ENCODE data around the gene ZNF791.
"Not testable (repeated sequence)": the region's sequence is repeated elsewhere in the genome, so short reads cannot be mapped to it uniquely, and the experiment has no call there.

ZNF791 gene

DNA sequence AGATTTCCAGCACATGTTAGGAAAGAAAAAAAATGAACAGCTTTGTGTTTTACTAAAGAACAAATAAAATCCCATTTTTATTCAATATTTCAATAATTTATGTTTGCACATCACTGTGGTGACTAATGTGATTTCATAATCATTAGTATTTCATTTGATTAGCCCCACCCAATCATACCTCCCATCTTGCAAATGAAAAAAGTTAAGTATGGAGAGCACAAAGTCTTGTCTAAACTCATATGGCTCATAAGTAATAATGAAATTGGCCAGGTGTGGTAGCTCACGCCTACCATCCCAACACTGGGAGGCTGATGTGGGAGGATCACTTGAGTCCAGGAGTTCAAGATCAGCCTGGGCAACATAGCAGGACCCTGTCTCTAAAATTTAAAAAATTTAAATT is 3.9 kb upstream of the ZNF791 start:
- H3K27me3 ChIP-seq (replicated peaks), result no peaks in the 10 kb centered on the region
- no peak for DNase-seq
- H3K36me3 ChIP-seq (replicated peaks), result peaks cover 4% of the 10 kb centered on the region
- H3K4me3 ChIP-seq (ENCODE audit: low read depth, low read length), result no peak overlapping the region
- TF ChIP-seq, protein P1, sequence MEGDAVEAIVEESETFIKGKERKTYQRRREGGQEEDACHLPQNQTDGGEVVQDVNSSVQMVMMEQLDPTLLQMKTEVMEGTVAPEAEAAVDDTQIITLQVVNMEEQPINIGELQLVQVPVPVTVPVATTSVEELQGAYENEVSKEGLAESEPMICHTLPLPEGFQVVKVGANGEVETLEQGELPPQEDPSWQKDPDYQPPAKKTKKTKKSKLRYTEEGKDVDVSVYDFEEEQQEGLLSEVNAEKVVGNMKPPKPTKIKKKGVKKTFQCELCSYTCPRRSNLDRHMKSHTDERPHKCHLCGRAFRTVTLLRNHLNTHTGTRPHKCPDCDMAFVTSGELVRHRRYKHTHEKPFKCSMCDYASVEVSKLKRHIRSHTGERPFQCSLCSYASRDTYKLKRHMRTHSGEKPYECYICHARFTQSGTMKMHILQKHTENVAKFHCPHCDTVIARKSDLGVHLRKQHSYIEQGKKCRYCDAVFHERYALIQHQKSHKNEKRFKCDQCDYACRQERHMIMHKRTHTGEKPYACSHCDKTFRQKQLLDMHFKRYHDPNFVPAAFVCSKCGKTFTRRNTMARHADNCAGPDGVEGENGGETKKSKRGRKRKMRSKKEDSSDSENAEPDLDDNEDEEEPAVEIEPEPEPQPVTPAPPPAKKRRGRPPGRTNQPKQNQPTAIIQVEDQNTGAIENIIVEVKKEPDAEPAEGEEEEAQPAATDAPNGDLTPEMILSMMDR (IDR thresholded peaks at IDR 0.05; ENCODE audit: low read depth, low read length, missing control alignments), result no peak
- in situ Hi-C loops (cut with HindIII; ENCODE audit: low pct_ligation_motif_present, low sequenced_read_pairs), result no loop called here
- no peak overlapping the region for H3K27ac ChIP-seq

DNA sequence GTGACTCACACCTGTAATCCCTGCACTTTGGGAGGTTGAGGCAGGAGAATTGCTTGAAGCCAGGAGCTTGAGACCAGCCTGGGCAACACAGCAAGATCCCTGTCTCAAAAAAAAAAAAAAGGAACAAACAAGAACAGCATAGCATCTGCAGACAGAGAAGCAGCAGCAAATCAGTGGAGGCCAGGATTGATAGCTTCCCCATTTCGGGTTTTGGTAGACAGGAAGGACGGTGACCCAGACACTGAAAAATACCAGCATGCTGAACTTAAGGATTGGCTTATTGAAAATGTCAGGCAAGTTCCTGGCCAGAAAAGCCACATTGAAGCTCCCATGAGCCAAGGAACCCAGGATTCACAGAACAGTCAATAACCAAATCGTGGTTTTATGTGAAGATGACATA is 3.1 kb upstream of the ZNF791 start:
- no peak overlapping the region for H3K27ac ChIP-seq
- DNase-seq, result no peak
- H3K36me3 ChIP-seq (replicated peaks), result peaks cover 4% of the 10 kb centered on the region
- TF ChIP-seq, protein P1 (IDR thresholded peaks at IDR 0.05; ENCODE audit: low read depth, low read length, missing control alignments), result no peak
- in situ Hi-C loops (cut with HindIII; ENCODE audit: low pct_ligation_motif_present, low sequenced_read_pairs), result no loop called here
- H3K4me3 ChIP-seq (ENCODE audit: low read depth, low read length), result no peak overlapping the region
- H3K27me3 ChIP-seq (replicated peaks), result no peaks in the 10 kb centered on the region

DNA sequence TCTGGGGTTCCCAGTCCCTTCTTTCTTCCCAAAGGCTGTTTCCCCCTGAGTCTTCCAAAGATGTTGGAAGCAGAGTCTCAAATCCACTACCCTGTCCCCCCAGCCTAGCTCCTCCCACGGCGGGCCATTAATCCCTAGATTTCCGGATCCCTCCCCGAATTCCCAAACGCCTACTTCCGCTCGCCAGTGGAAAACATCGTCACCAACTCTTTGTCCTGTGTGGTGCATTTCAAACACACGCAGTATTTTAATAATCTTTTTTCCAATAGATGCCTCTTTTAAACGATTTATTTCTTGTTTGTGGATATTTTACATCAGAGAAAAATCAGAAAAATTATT is 610 bp downstream of the ZNF791 start:
- in situ Hi-C loops (cut with HindIII; ENCODE audit: low pct_ligation_motif_present, low sequenced_read_pairs), result no loop called here
- Histone ChIP-seq H3K4me3 (ENCODE audit: low read depth, low read length) (peak overlapping the region; percentile 100), H3K27me3 (replicated peaks) (no peaks in the 10 kb centered on the region), H3K36me3 (replicated peaks) (peaks cover 23% of the 10 kb centered on the region), H3K27ac (peak overlapping the region; percentile 85)
- DNase-seq, result peak; percentile 56
- TF ChIP-seq, protein P1 (IDR thresholded peaks at IDR 0.05; ENCODE audit: low read depth, low read length, missing control alignments), result no peak

DNA sequence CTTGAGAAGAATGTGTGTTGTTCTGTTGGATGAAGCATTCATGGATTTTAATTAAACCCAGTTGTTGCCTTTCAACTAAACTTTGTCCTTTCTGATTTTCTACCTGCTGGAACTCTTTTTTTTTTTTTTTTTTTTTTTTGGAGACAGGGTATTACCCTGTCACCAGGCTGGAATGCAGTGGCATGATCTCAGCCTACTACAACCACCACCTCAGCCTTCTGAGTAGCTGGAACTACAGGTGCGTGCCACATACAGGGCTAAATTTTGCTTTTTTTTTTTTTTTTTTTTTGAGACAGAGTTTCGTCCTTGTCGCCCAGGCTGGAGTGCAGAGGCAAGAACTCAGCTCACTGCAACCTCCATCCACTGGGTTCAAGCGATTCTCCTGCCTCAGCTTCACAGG is 6.9 kb downstream of the ZNF791 start:
- H3K27ac ChIP-seq, result no peak overlapping the region
- TF ChIP-seq, protein P1 (IDR thresholded peaks at IDR 0.05; ENCODE audit: low read depth, low read length, missing control alignments), result no peak
- no peak overlapping the region for H3K4me3 ChIP-seq (ENCODE audit: low read depth, low read length)
- in situ Hi-C loops (cut with HindIII; ENCODE audit: low pct_ligation_motif_present, low sequenced_read_pairs), result no loop called here
- H3K36me3 ChIP-seq (replicated peaks), result peaks cover 30% of the 10 kb centered on the region
- DNase-seq, result no peak
- no peaks in the 10 kb centered on the region for H3K27me3 ChIP-seq (replicated peaks)

DNA sequence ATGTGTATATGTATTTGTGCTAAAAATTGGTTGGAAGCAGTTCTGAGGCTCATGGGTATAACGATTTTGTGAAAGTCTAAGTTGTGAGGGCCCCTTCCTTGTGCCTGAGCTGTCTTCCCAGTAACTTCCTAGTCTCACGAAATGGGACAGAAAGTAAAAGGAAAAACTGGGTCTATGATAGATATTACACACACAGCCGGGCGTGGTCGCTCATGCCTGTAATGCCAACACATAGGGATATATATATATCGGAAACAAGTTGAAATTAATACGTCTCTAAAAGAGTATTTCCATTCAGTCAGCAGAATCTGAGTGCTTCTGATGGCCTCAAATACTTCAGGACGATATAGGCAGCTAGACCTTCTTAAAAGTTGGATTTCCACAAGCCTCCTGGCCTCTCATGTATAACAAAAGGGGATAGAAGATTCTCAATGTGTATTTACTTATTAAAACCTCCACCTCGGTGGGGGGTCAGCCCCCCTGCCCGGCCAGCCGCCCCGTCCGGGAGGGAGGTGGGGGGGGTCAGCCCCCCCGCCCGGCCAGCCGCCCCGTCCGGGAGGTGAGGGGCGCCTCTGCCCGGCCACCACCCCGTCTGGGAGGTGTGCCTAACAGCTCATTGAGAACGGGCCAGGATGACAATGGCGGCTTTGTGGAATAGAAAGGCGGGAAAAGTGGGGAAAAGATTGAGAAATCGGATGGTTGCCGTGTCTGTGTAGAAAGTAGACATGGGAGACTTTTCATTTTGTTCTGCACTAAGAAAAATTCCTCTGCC is 10.7 kb downstream of the ZNF791 start:
- H3K27me3 ChIP-seq (replicated peaks); in situ Hi-C loops (cut with HindIII; ENCODE audit: low pct_ligation_motif_present, low sequenced_read_pairs); H3K4me3 ChIP-seq (ENCODE audit: low read depth, low read length); DNase-seq; H3K27ac ChIP-seq: not testable (repeated sequence)
- peaks cover 37% of the 10 kb centered on the region for H3K36me3 ChIP-seq (replicated peaks)

DNA sequence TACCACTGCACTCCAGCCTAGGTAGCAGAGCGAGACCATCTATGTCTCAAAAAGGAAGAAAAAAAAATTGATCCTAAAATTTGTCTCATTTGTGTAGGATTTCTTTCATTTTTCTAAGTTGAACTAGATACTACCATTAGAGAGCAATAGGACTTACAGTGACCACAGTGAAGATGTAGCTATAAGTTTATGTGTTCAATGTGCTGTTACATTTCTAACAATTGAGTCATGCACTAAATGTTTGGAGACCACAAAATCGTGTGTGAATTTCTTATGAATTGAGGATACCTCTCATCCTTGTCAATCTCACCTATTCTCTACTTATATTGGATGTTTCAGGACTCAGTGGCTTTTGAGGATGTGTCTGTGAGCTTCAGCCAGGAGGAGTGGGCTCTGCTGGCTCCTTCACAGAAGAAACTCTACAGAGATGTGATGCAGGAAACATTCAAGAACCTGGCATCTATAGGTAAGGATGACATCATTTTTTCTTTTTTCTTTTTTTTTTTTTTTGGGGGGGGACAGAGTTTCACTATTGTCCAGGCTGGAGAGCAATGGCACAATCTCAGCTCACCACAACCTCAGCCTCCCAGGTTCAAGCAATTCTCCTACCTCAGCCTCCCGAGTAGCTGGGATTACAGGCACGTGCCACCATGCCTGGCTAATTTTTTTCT is 12.8 kb downstream of the ZNF791 start:
- no peak overlapping the region for H3K4me3 ChIP-seq (ENCODE audit: low read depth, low read length)
- DNase-seq, result no peak
- H3K36me3 ChIP-seq (replicated peaks), result peaks cover 51% of the 10 kb centered on the region
- TF ChIP-seq, protein P1 (IDR thresholded peaks at IDR 0.05; ENCODE audit: low read depth, low read length, missing control alignments), result no peak
- H3K27me3 ChIP-seq (replicated peaks), result no peaks in the 10 kb centered on the region
- H3K27ac ChIP-seq, result no peak overlapping the region
- in situ Hi-C loops (cut with HindIII; ENCODE audit: low pct_ligation_motif_present, low sequenced_read_pairs), result no loop called here
